Activated naive CD4-positive, alpha-beta T cell treated with anti-CD3 and anti-CD28 coated beads, Interleukin-2, amount 50 U/mL, for 72 hours (primary cell): ENCODE results near the gene SBNO2. TPM values are rescaled to one million over a fixed set of nuclear protein-coding genes. Genes with fewer than 3 reads are reported as not detected.

Experiments
- ATAC-seq, 2 donors: fragments of 150-1000 bp; cut with Tn5 transposase; 2 replicates each; pipeline ENCODE4 v1.10.0; 2021; ENCODE audit warnings: mild to moderate bottlenecking in 2 of 2, moderate library complexity in 2 of 2
- DNase-seq, 2 donors: peaks; one replicate each; pipeline ENCODE4 v3.0.0; 2021 to 2022; ENCODE audit warnings: low spot score in 2 of 2
- H3K27ac Mint-ChIP-seq, 2 donors: one replicate each; pipeline ENCODE4 v1.8.0; 2022; ENCODE audit warnings: mild to moderate bottlenecking in 2 of 2, mixed read lengths in 2 of 2
- H3K36me3 Mint-ChIP-seq, 2 donors: one replicate each; pipeline ENCODE4 v1.8.0; 2022; ENCODE audit warnings: mixed read lengths in 2 of 2
- H3K9me3 Mint-ChIP-seq, 2 donors: one replicate each; pipeline ENCODE4 v1.8.0; 2022; ENCODE audit warnings: mixed read lengths in 2 of 2
- total RNA-seq, 2 donors: library from RNA; stranded (reverse); gene quantifications; one replicate each; pipeline ENCODE4 v1.2.3, GENCODE V29; 2022

Gene SBNO2
- total RNA-seq, 2 donors from 2014 or later: 113 to 144 TPM

GRCh38 chr19:1150333-1151036 lies 23.6 kb downstream of the SBNO2 start:
- H3K36me3 Mint-ChIP-seq: no peaks in the 10 kb centered on the region
- no peak overlapping the region for H3K27ac Mint-ChIP-seq
- DNase-seq: no peak
- no peak for ATAC-seq
- no peaks in the 10 kb centered on the region for H3K9me3 Mint-ChIP-seq

- H3K36me3 Mint-ChIP-seq: peaks cover 4 to 5% of the 10 kb centered on the region in 2 donors
- H3K27ac Mint-ChIP-seq: peak overlapping the region in 1 of 2 donors; percentile 61
- no peak for DNase-seq
Measured at GRCh38 chr19:1149259-1150045, 24.6 kb downstream of the SBNO2 start.

GRCh38 chr19:1147934-1148549 lies 26.0 kb downstream of the SBNO2 start:
- Mint-ChIP-seq H3K27ac (no peak overlapping the region), H3K36me3 (peaks cover 14 to 15% of the 10 kb centered on the region in 2 donors), H3K9me3 (no peaks in the 10 kb centered on the region)
- ATAC-seq (no peak), DNase-seq (no peak)

More at GRCh38 chr19:1149259-1150045, 24.6 kb downstream of the SBNO2 start:
- ATAC-seq: no peak
- H3K9me3 Mint-ChIP-seq: no peaks in the 10 kb centered on the region

GRCh38 chr19:1146858-1147780 lies 26.9 kb downstream of the SBNO2 start:
- no peak for ATAC-seq
- H3K36me3 Mint-ChIP-seq: peaks cover 18 to 20% of the 10 kb centered on the region in 2 donors
- H3K9me3 Mint-ChIP-seq: peaks cover 0 to 1% of the 10 kb centered on the region in 2 donors
- DNase-seq: no peak
- H3K27ac Mint-ChIP-seq: no peak overlapping the region

- ATAC-seq (no peak), DNase-seq (no peak)
- H3K9me3 Mint-ChIP-seq: peaks cover 0 to 5% of the 10 kb centered on the region in 2 donors
- peak overlapping the region in 1 of 2 donors; percentile 56 for H3K27ac Mint-ChIP-seq
- peaks cover 23 to 25% of the 10 kb centered on the region in 2 donors for H3K36me3 Mint-ChIP-seq
Measured at GRCh38 chr19:1146412-1146699, 27.7 kb downstream of the SBNO2 start.

GRCh38 chr19:1145635-1146411 lies 28.2 kb downstream of the SBNO2 start:
- Mint-ChIP-seq H3K27ac (peak overlapping the region in 1 of 2 donors; percentile 56), H3K9me3 (peaks cover 0 to 5% of the 10 kb centered on the region in 2 donors), H3K36me3 (peaks cover 23 to 25% of the 10 kb centered on the region in 2 donors)
- DNase-seq: no peak
- no peak for ATAC-seq

- H3K27ac Mint-ChIP-seq: peak overlapping the region; percentile 19 to 76
- H3K36me3 Mint-ChIP-seq: peaks cover 23 to 29% of the 10 kb centered on the region in 2 donors
- H3K9me3 Mint-ChIP-seq: peaks cover 0 to 5% of the 10 kb centered on the region in 2 donors
- DNase-seq (no peak), ATAC-seq (no peak)
Measured at GRCh38 chr19:1144741-1145140, 29.3 kb downstream of the SBNO2 start.

- DNase-seq: no peak
- peaks cover 0 to 5% of the 10 kb centered on the region in 2 donors for H3K9me3 Mint-ChIP-seq
- H3K27ac Mint-ChIP-seq: peak overlapping the region; percentile 65 to 76
- ATAC-seq: no peak
- H3K36me3 Mint-ChIP-seq: peaks cover 23 to 37% of the 10 kb centered on the region in 2 donors
Measured at GRCh38 chr19:1143828-1144399, 30.2 kb downstream of the SBNO2 start.

GRCh38 chr19:1141944-1142343 lies 32.1 kb downstream of the SBNO2 start:
- ATAC-seq (no peak), DNase-seq (no peak)
- peaks cover 23 to 40% of the 10 kb centered on the region in 2 donors for H3K36me3 Mint-ChIP-seq
- peaks cover 0 to 5% of the 10 kb centered on the region in 2 donors for H3K9me3 Mint-ChIP-seq
- H3K27ac Mint-ChIP-seq: peak overlapping the region in 1 of 2 donors; percentile 44

- Mint-ChIP-seq H3K9me3 (peaks cover 0 to 5% of the 10 kb centered on the region in 2 donors), H3K27ac (peak overlapping the region in 1 of 2 donors; percentile 63), H3K36me3 (peaks cover 23 to 40% of the 10 kb centered on the region in 2 donors)
- DNase-seq: no peak
- ATAC-seq: no peak
Measured at GRCh38 chr19:1140272-1141027, 33.6 kb downstream of the SBNO2 start.

- peaks cover 16 to 33% of the 10 kb centered on the region in 2 donors for H3K36me3 Mint-ChIP-seq
- ATAC-seq: no peak
- peaks cover 0 to 5% of the 10 kb centered on the region in 2 donors for H3K9me3 Mint-ChIP-seq
- peak overlapping the region in 1 of 2 donors; percentile 63 for H3K27ac Mint-ChIP-seq
- no peak for DNase-seq
Measured at GRCh38 chr19:1139126-1139525, 34.9 kb downstream of the SBNO2 start.

GRCh38 chr19:1138121-1138520 lies 35.9 kb downstream of the SBNO2 start:
- DNase-seq: no peak
- peaks cover 9 to 32% of the 10 kb centered on the region in 2 donors for H3K36me3 Mint-ChIP-seq
- peaks cover 0 to 5% of the 10 kb centered on the region in 2 donors for H3K9me3 Mint-ChIP-seq
- peak overlapping the region in 1 of 2 donors; percentile 63 for H3K27ac Mint-ChIP-seq
- ATAC-seq: no peak

GRCh38 chr19:1136621-1137317 lies 37.3 kb downstream of the SBNO2 start:
- H3K27ac Mint-ChIP-seq: peak overlapping the region; percentile 65 to 97
- H3K9me3 Mint-ChIP-seq: peaks cover 0 to under 1% of the 10 kb centered on the region in 2 donors
- H3K36me3 Mint-ChIP-seq: peaks cover 1 to 22% of the 10 kb centered on the region in 2 donors
- no peak for ATAC-seq
- no peak for DNase-seq

- H3K9me3 Mint-ChIP-seq: no peaks in the 10 kb centered on the region
- peak overlapping the region; percentile 90 to 97 for H3K27ac Mint-ChIP-seq
- peaks cover 0 to 20% of the 10 kb centered on the region in 2 donors for H3K36me3 Mint-ChIP-seq
- ATAC-seq: no peak
- no peak for DNase-seq
Measured at GRCh38 chr19:1136201-1136600, 37.9 kb downstream of the SBNO2 start.
